HepG2 (cell line): Measurements from ENCODE around the gene DCTN2. TPM values are rescaled to one million over a fixed set of nuclear protein-coding genes. Genes with fewer than 3 reads are reported as not detected.
A peak's percentile ranks its signal among the peaks of the same experiment; 100 is the strongest.

Experiments
- CREB1 ChIP-seq, 2 experiments: fragments of 450-650 bp in 1 of 2; IDR thresholded peaks; 2 replicates each; pipeline ENCODE4 v1.6.1; 2016 to 2017; ENCODE audit warnings: control low read depth in 1 of 2, mild to moderate bottlenecking in 1 of 2, missing compliant biosample characterization in 1 of 2, missing genetic modification characterization in 1 of 2
- GZF1 ChIP-seq: sonication (generic); formaldehyde crosslinking; IDR thresholded peaks from 2 replicates; pipeline ENCODE4 v1.5.1; 2020; ENCODE audit warnings: mild to moderate bottlenecking, missing genetic modification reagents
- HNRNPL ChIP-seq: fragments of 200-400 bp; formaldehyde crosslinking; IDR thresholded peaks from 2 replicates; pipeline ENCODE4 v1.6.1; 2017; ENCODE audit warnings: mild to moderate bottlenecking, low read depth, low read length
- HOXA7 ChIP-seq: sonication (generic); formaldehyde crosslinking; IDR thresholded peaks from 2 replicates; pipeline ENCODE4 v1.8.1; 2022; ENCODE audit warnings: mild to moderate bottlenecking, missing genetic modification reagents, moderate library complexity
- NR2F2 ChIP-seq: IDR thresholded peaks from 2 replicates; pipeline ENCODE4 v1.6.1; 2012; ENCODE audit warnings: low read depth, inconsistent platforms, borderline replicate concordance
- SRY ChIP-seq: sonication (generic); formaldehyde crosslinking; IDR thresholded peaks from 2 replicates; pipeline ENCODE4 v1.8.0; 2022; ENCODE audit warnings: mild to moderate bottlenecking, missing genetic modification reagents
- ZNF180 ChIP-seq: sonication (generic); formaldehyde crosslinking; IDR thresholded peaks from 2 replicates; pipeline ENCODE4 v1.4.0; 2020; ENCODE audit warnings: low read depth, missing genetic modification reagents, borderline replicate concordance
- ZNF598 ChIP-seq: sonication (generic); formaldehyde crosslinking; IDR thresholded peaks from 2 replicates; pipeline ENCODE4 v1.5.1; 2020; ENCODE audit warnings: mild to moderate bottlenecking, missing genetic modification reagents, borderline replicate concordance
- ZNF652 ChIP-seq: IDR thresholded peaks from 2 replicates; pipeline ENCODE4 v1.6.1; 2016; ENCODE audit warnings: low read depth, borderline replicate concordance
- polyA plus RNA-seq, 8 experiments: library from polyadenylated mRNA; depleted of rRNA in 3 of 8; stranded (reverse) in 7 of 8; unstranded in 1 of 8; fragments of >200 nt; fragmentation: Illumina TruSeq in 4 of 8; extraction: Trizol in 4 of 8; gene quantifications; 2 replicates each; pipeline versions ENCODE4 v1.2.1 to v1.2.3, GENCODE V29; 2011 to 2016; ENCODE audit warnings: low read depth in 4 of 8, missing spikeins in 1 of 8, mixed read lengths in 1 of 8; ENCODE audit not compliant: insufficient read depth in 1 of 8
- total RNA-seq, 5 experiments: library from RNA; depleted of rRNA; stranded (reverse); fragments of >200 nt; fragmentation: Illumina TruSeq; extraction: Trizol; gene quantifications; 2 replicates each; pipeline ENCODE4 v1.2.3, GENCODE V29; 2016; ENCODE audit warnings: low read depth in 1 of 5
- TF ChIP-seq, protein P1 (sequence below): sonication (generic); formaldehyde crosslinking; IDR thresholded peaks from 2 replicates; pipeline ENCODE4 v1.4.0; 2020; ENCODE audit warnings: missing genetic modification reagents, borderline replicate concordance
- TF ChIP-seq, protein P2 (sequence below): sonication (generic); formaldehyde crosslinking; IDR thresholded peaks from 2 replicates; pipeline ENCODE4 v1.9.0; 2022; ENCODE audit warnings: low read depth, missing genetic modification reagents
- TF ChIP-seq, protein P3 (sequence below): sonication (generic); formaldehyde crosslinking; IDR thresholded peaks from 2 replicates; pipeline ENCODE4 v1.4.0; 2020; ENCODE audit warnings: missing genetic modification reagents
- TF ChIP-seq, protein P4 (sequence below): sonication (generic); formaldehyde crosslinking; IDR thresholded peaks from 2 replicates; pipeline ENCODE4 v1.4.0; 2020; ENCODE audit warnings: missing genetic modification reagents
- TF ChIP-seq, protein P5 (sequence below): IDR thresholded peaks from 2 replicates; pipeline ENCODE4 v1.6.1; 2016; ENCODE audit warnings: missing compliant biosample characterization, missing genetic modification reagents, borderline replicate concordance
- TF ChIP-seq, protein P6 (sequence below), 2 experiments: fragments of 450-650 bp in 1 of 2; sonication (generic) in 1 of 2; formaldehyde crosslinking; IDR thresholded peaks; 2 replicates each; pipeline versions ENCODE4 v1.5.0 to v1.8.0; 2020 to 2022; ENCODE audit warnings: mild to moderate bottlenecking in 1 of 2, missing genetic modification reagents in 1 of 2

DCTN2 gene
- total and polyA plus RNA-seq, 2 of the 13 experiments (the other 11 are each of a cell fraction or from before 2014, with no cell fraction given), result 72.0 to 77.4 TPM

DNA sequence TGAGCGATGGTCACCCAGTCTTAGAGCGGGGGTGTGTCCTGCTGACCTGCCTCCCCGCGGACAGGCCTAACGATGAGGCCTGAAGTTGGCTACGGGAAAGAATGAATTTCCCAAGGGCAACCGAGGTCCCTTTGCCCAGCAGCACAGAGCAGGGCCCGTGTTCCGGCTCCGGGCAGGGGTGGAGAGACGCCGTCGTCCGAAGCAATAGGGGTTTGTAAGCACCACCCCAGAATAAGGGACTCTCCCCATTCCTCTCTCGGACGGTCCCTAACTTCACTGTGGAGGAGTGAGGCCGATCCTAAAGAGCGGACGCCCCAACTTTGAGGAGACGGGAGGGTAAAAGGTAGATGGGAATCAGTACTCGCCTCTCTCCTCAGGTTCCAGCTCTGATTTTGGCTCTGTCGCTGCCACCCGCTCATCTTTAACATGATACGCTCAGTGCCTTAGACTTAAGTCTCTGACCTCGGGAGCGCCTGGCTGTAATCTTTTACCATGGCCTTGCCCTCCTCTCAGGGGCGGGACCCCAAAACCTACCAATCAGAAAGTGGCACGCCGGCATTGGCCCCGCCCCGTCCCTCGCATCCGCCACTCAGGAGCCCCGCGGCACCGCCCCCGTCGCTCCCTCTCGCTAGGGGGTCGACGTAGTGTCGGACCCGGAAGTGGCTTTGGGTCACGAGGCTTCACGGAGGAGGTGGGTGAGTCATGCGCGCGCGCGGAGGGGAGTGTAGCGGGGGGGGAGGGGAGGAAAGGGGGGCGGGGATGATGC lies 26.8 kb downstream of the DCTN2 start, which contains the start of gene DDIT3 (continued):
- TF ChIP-seq, protein P1, sequence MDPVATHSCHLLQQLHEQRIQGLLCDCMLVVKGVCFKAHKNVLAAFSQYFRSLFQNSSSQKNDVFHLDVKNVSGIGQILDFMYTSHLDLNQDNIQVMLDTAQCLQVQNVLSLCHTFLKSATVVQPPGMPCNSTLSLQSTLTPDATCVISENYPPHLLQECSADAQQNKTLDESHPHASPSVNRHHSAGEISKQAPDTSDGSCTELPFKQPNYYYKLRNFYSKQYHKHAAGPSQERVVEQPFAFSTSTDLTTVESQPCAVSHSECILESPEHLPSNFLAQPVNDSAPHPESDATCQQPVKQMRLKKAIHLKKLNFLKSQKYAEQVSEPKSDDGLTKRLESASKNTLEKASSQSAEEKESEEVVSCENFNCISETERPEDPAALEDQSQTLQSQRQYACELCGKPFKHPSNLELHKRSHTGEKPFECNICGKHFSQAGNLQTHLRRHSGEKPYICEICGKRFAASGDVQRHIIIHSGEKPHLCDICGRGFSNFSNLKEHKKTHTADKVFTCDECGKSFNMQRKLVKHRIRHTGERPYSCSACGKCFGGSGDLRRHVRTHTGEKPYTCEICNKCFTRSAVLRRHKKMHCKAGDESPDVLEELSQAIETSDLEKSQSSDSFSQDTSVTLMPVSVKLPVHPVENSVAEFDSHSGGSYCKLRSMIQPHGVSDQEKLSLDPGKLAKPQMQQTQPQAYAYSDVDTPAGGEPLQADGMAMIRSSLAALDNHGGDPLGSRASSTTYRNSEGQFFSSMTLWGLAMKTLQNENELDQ (CRISPR knock-in tag), result no peak
- TF ChIP-seq HOXA7 (no peak), ZNF180 (CRISPR knock-in tag) (peak; percentile 33; the same call in 1 of the 2 replicates), CREB1 (IDR thresholded peaks at IDR 0.05) (peak; percentile 85), CREB1 (CRISPR knock-in tag; IDR thresholded peaks at IDR 0.05) (peak; percentile 92), SRY (peak; percentile 62; the same call in 1 of the 2 replicates), NR2F2 (peak; percentile 88), HNRNPL (no peak), ZNF598 (CRISPR knock-in tag) (peak; percentile 89; the same call in 1 of the 2 replicates), ZNF652 (CRISPR knock-in tag) (no peak), GZF1 (CRISPR knock-in tag) (0 out of 2 replicates have a peak, but pooled peaks have one; percentile 14)
- TF ChIP-seq, protein P2, sequence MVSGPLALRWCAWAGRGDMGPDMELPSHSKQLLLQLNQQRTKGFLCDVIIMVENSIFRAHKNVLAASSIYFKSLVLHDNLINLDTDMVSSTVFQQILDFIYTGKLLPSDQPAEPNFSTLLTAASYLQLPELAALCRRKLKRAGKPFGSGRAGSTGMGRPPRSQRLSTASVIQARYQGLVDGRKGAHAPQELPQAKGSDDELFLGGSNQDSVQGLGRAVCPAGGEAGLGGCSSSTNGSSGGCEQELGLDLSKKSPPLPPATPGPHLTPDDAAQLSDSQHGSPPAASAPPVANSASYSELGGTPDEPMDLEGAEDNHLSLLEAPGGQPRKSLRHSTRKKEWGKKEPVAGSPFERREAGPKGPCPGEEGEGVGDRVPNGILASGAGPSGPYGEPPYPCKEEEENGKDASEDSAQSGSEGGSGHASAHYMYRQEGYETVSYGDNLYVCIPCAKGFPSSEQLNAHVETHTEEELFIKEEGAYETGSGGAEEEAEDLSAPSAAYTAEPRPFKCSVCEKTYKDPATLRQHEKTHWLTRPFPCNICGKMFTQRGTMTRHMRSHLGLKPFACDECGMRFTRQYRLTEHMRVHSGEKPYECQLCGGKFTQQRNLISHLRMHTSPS (CRISPR knock-in tag), result no peak
- TF ChIP-seq, protein P3, sequence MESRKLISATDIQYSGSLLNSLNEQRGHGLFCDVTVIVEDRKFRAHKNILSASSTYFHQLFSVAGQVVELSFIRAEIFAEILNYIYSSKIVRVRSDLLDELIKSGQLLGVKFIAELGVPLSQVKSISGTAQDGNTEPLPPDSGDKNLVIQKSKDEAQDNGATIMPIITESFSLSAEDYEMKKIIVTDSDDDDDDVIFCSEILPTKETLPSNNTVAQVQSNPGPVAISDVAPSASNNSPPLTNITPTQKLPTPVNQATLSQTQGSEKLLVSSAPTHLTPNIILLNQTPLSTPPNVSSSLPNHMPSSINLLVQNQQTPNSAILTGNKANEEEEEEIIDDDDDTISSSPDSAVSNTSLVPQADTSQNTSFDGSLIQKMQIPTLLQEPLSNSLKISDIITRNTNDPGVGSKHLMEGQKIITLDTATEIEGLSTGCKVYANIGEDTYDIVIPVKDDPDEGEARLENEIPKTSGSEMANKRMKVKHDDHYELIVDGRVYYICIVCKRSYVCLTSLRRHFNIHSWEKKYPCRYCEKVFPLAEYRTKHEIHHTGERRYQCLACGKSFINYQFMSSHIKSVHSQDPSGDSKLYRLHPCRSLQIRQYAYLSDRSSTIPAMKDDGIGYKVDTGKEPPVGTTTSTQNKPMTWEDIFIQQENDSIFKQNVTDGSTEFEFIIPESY, result peak; percentile 28; the same call in 1 of the 2 replicates
- TF ChIP-seq, protein P4, sequence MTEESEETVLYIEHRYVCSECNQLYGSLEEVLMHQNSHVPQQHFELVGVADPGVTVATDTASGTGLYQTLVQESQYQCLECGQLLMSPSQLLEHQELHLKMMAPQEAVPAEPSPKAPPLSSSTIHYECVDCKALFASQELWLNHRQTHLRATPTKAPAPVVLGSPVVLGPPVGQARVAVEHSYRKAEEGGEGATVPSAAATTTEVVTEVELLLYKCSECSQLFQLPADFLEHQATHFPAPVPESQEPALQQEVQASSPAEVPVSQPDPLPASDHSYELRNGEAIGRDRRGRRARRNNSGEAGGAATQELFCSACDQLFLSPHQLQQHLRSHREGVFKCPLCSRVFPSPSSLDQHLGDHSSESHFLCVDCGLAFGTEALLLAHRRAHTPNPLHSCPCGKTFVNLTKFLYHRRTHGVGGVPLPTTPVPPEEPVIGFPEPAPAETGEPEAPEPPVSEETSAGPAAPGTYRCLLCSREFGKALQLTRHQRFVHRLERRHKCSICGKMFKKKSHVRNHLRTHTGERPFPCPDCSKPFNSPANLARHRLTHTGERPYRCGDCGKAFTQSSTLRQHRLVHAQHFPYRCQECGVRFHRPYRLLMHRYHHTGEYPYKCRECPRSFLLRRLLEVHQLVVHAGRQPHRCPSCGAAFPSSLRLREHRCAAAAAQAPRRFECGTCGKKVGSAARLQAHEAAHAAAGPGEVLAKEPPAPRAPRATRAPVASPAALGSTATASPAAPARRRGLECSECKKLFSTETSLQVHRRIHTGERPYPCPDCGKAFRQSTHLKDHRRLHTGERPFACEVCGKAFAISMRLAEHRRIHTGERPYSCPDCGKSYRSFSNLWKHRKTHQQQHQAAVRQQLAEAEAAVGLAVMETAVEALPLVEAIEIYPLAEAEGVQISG, result peak; percentile 51
- TF ChIP-seq, protein P5, sequence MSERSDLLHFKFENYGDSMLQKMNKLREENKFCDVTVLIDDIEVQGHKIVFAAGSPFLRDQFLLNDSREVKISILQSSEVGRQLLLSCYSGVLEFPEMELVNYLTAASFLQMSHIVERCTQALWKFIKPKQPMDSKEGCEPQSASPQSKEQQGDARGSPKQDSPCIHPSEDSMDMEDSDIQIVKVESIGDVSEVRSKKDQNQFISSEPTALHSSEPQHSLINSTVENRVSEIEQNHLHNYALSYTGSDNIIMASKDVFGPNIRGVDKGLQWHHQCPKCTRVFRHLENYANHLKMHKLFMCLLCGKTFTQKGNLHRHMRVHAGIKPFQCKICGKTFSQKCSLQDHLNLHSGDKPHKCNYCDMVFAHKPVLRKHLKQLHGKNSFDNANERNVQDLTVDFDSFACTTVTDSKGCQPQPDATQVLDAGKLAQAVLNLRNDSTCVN (CRISPR knock-in tag), result 0 out of 2 replicates have a peak, but pooled peaks have one; percentile 30
- TF ChIP-seq, protein P6, sequence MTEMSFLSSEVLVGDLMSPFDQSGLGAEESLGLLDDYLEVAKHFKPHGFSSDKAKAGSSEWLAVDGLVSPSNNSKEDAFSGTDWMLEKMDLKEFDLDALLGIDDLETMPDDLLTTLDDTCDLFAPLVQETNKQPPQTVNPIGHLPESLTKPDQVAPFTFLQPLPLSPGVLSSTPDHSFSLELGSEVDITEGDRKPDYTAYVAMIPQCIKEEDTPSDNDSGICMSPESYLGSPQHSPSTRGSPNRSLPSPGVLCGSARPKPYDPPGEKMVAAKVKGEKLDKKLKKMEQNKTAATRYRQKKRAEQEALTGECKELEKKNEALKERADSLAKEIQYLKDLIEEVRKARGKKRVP (CRISPR knock-in tag; IDR thresholded peaks at IDR 0.05), result peak in 1 of 2 experiments; percentile 91; a peak in 1 of 4 replicates
